Hematopoietic multipotent progenitor cell treated with erythropoietin and hydrocortisone succinate and interleukin-3 and kit ligand, for 6 days (in vitro differentiated cells): ENCODE data around the gene NFIC.
"Not testable (repeated sequence)": the region's sequence is repeated elsewhere in the genome, so short reads cannot be mapped to it uniquely, and the experiment has no call there.

Experiments
- DNase-seq: peaks from one replicate; pipeline ENCODE4 v3.0.0-alpha.2; 2015

Gene NFIC

GRCh38 chr19:3401004-3401768 lies 34.8 kb downstream of the NFIC start:
- DNase-seq: no peak

DNA sequence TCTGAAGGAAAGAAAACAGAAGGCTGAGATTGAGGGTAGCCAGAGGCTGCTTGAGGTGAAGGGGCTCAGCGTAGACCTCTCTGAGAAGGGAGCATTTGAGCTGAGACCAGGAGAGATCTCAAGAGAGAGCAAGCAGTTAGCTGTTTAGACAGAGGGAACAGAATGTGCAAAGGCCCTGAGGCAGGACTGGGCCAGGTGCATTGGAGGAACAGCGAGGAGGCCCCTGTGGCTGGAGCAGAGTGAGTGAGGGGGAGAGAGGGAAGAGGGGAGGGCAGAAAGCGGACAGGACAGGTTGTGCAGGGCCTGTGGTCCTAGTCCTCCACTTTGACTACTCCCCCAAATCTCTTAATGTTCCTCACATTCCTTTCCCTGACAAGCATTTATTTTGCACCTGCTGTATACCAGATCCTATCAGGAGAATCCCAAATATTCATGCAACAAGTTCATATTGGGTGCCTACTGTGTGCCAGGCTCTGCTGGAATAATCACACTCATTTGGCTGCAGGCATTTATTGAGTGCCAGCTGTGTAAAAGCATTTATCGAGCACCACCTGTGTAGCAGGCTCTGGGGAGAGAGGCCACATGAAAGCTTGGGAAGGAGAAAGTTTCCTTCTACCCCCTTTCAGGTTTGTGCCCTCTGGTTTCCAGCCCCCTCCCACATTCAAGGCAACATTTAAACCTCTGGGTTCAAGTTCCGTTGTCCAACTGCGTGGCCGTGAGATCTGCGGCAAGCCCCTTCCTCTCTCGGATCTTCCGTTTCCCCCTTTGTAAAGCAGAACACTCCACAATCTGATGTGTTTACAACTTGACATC lies 36.5 kb downstream of the NFIC start:
- DNase-seq: no peak

DNA sequence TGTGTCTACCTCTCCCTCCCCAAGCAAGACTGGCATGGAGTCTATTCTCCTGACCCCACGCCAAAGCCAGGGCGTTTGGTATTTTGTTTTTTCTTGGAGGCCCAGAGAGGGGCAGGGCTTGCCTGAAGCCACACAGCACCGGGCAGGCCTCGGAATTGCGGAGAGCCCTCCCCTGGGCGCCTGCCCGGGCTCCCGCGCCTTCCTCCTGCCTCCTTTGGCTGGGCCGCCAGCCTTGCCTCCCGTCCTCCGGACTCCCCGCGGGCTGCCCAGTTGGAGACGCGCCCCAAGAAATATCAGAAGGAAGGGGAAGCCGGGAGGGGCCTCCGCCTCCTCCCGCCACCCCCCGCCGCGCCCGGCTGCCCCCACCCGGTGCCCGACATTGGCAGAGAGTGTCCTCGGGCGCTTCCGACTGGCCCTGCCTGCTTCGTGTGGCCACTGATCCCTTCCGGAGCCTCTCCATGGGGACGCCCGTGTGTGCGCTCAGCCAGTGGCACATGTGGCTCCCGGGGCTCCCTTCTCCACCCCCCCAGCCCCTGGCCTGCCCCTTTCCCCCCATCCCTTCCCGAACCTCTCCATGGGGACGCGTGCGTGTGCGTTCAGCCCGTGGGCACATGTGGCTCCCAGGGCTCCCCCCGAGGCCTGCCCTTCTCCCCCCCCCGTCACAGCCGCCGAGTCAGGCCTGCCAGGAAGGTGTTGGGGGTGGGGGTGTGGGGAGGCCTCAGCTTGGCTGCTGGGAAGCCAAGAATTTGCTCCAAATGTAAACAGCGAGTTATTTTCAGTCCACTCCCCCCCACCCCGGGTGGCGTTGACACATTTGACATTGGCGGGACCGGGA lies 37.3 kb downstream of the NFIC start:
- no peak for DNase-seq

- DNase-seq: no peak
These were observed 38.2 kb downstream of the NFIC start for GRCh38 chr19:3404324-3405260.

- DNase-seq: no peak
These were observed 38.9 kb downstream of the NFIC start for GRCh38 chr19:3405261-3405653.

GRCh38 chr19:3406571-3407111 lies 40.3 kb downstream of the NFIC start:
- no peak for DNase-seq

GRCh38 chr19:3407556-3408516 lies 41.5 kb downstream of the NFIC start:
- DNase-seq: no peak

GRCh38 chr19:3408996-3409345 lies 42.6 kb downstream of the NFIC start:
- DNase-seq: no peak

DNA sequence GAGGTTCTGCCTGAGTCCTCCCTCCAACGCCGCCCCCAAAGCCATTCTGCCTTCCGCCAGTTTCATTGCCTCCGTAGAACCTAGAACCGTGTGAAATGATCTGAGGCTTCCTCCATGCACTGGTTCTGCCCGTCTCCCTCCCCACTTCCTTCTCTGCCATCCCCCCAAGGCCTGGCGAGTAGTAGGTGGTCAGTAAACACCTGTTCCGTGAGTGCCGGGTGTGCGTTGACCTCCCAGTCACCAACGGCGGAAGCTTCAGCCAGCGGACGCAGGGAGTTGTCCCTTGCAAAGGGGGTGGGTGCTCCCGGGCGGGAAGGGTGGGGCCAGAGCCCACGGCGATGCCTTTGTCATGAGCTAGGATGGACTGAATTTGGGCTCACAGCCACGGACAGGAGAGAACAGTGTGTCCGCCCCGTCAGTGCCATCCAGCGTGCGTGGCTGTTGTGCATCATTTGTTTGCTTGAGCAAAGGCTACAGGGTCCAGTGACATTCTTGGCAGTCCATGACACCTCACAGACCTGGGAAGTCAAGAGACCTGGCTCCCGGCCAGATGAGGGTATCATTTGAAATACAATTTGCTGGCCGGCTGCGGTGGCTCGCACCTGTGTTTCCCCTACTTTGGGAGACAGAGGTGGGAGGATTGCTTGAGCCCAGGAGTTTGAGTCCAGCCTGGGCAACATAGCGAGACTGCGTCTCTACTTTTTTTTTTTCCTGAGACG lies 43.1 kb downstream of the NFIC start:
- DNase-seq: no peak

DNA sequence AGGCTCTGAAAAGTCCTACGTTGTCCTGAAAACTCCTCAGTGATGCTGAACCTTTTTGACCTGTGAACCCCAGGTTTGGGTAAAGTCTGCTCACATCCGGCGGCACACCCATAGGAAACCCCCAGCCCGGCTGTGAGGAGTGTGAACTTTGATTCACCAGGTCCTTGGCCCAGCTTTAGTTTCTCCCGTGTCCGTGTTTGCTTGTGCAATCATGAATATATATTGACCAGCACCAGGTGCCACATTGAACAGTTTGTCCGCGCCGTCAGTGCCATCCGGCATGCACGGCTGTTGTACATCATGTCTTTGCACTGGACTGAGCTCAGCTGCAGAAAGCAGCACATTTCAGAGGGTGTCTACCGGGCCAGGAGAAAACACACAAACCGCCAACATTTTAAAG lies 45.3 kb downstream of the NFIC start:
- DNase-seq: no peak

DNA sequence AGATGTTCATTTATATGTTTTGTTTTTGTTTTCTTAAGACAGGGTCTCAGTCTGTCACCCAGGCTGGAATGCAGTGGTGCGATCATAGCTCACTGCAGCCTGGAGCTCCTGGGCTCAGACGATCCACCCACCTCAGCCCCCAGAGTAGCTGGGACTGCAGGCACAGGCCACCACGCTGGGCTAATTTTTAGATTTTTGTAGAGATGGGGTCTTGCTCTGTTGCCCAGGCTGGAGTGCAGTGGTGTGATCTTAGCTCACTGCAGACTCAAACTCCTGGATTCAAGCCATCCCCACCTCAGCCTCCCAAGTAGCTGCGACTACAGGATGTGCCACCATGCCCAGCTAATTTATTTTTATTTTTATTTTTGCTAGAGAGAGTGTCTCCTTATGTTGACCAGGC lies 45.7 kb downstream of the NFIC start:
- no peak for DNase-seq

DNA sequence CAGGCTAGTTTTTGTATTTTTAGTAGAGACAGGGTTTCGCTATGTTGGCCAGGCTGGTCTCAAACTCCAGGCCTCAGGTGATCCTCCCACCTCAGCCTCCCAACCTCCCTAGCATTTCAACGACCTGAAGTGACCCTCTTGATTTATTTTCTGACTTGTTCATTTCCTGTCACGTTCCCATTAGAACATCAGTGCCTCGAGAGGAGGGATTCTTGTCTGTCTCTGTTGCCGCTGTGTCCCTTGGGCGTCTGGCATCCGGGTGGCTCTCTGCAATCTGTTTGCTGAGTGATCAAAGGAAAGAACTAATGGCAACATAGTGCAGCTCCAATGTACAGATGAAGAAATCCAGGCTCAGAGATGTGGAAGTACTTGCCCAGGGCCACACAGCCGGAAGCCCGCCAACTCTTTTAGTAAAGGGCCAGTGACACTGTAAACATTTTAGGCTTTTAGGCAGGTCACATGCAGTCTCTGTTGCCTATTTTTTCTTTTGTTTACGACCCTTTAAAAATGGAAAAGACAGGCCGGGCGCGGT lies 47.5 kb downstream of the NFIC start:
- no peak for DNase-seq

- no peak for DNase-seq
These were observed 49.3 kb downstream of the NFIC start for GRCh38 chr19:3415695-3416094.

GRCh38 chr19:3420244-3420755 lies 53.9 kb downstream of the NFIC start:
- no peak for DNase-seq

DNA sequence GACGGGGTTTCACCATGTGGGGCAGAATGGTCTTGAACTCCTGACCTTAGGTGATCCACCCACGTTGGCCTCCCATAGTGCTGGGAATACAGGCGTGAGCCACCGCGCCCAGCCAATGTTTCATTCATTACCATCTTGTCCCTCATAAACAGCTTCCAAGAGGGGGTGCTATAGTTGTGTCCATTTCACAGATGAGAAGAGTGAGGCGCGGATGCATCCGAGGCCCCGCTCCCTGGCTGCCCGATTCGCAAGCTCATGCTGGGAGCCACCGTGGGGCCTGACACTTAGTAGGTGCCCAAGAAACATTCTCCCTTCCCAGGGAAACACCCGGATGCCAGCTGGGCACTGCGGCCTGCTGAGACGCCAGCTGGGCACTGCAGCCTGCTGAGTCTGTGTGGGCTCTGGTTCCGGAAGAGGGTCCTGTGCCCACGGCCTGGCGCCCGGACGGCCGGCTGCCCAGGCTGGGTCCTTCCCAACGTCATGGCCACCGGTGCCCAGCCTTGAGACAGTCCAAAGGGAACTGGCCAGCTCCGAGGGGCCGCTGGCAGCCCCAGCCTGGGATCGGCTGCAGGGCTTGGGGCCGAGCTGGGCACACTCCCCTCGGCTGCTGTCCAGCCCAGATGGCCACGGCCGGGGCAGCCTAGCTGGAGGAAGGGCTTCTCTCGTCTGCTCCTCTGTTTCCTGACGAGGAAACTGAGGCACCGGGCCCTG lies 54.7 kb downstream of the NFIC start:
- DNase-seq: no peak

DNA sequence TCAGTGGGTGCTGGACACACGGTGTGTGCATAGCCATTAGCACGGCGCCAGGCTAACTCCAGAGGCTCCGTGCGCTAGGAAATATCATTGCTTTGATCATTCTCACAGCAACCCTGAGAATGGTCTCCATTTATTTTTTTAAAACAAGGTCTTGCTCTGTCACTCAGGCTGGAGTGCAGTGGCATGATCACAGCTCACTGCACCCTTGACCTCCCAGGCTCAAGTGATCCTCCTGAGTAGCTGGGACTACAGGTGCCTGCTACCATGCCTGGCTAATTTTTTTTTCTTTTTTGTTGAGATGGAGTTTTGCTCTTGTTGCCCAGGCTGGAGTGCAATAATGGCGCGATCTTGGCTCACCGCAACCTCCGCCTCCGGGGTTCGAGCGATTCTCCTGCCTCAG lies 55.3 kb downstream of the NFIC start:
- not testable (repeated sequence) for DNase-seq

DNA sequence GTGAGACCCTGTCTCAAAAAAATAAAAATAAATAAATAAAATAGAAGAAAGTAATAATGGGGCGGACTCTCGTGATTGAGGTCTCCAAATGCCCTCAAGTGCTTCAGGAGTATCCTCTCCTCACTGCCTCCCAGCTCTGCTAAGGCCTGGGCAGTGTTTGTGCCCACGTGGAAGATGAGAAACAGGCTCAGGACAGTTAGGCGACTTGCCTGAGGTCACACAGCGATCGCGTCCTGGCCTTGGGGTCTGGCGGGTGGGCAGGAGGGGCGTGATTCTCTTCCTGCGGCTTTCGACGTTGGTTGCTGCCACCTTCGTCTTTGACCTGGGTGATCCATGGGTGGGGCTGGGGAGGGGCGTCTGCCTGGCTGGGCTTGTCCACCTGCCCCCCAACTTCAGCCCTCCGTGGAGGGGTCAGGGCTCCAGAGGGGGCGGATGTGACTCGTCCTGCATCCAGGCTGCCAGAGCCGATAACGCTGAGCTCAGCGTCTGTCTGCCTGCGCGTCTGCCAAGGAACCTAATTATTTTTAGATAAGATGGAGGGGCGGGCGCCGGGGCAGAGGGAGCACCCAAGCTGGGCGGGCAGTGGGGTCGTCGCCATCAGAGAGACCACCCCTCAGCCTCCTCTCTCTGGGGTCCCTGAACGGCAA lies 56.9 kb downstream of the NFIC start:
- no peak for DNase-seq

GRCh38 chr19:3426433-3426832 lies 60.0 kb downstream of the NFIC start:
- no peak for DNase-seq

- not testable (repeated sequence) for DNase-seq
These were observed 63.9 kb downstream of the NFIC start for GRCh38 chr19:3430366-3430680.
